ENCODE results near the gene PRKD1. TPM values are rescaled to one million over a fixed set of nuclear protein-coding genes. Genes with fewer than 3 reads are reported as not detected.
"Not testable (repeated sequence)": the region's sequence is repeated elsewhere in the genome, so short reads cannot be mapped to it uniquely, and the experiment has no call there.

Gene PRKD1
- total RNA-seq, 2 experiments from 2014 or later, result not detected

DNA sequence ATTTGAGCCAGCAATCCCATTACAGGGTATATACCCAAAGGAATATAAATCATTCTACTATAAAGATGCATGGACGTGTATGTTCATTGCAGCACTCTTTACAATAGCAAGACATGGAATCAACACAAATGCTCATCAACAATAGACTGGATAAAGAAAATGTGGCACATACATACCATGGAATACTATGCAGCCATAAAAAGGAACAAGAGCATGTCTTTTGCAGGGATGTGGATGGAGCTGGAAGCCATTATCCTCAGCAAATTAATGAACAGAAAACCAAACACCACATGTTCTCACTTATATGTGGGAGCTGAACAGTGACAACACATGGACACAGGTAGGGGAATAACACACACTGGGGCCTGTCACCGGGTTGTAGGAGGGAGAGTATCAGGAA lies 238.1 kb downstream of the PRKD1 start:
- not testable (repeated sequence) for H3K4me3 Mint-ChIP-seq

DNA sequence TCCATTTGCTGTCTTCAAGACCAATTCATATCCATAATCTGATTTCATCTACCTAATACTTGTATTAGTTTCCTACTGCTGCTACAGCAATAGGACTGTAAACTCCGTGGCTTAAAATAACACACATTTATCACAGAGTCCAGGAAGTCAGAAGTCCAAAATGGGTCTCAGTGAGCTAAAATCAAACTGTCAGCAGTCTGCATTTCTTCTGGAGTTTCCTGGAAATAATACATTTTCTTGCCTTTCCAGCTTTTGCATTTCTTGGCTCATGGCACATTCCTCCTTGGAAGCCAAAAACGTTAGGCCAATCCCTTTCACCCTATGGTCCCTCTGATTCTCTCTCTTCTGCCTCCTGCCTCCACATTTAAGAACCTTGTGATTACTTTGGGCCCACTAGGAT lies 239.8 kb downstream of the PRKD1 start:
- Mint-ChIP-seq H3K4me1 (ENCODE audit: low read depth) (no peaks in the 10 kb centered on the region), H3K27me3 (no peaks in the 10 kb centered on the region), H3K4me3 (no peak overlapping the region), H3K27ac (no peak overlapping the region), H3K36me3 (no peaks in the 10 kb centered on the region), H3K9me3 (peaks cover 26% of the 10 kb centered on the region)
- ChIA-PET CTCF (no interaction called here), POLR2A (no interaction called here)
- intact Hi-C loops (cut with micrococcal nuclease), result no loop called here
- no peak for DNase-seq

More for the DNA sequence above, 238.1 kb downstream of the PRKD1 start:
- peaks cover 24% of the 10 kb centered on the region for H3K9me3 Mint-ChIP-seq
- DNase-seq; H3K27me3 Mint-ChIP-seq; CTCF ChIA-PET; POLR2A ChIA-PET; intact Hi-C loops (cut with micrococcal nuclease); H3K36me3 Mint-ChIP-seq; H3K4me1 Mint-ChIP-seq (ENCODE audit: low read depth); H3K27ac Mint-ChIP-seq: not testable (repeated sequence)

DNA sequence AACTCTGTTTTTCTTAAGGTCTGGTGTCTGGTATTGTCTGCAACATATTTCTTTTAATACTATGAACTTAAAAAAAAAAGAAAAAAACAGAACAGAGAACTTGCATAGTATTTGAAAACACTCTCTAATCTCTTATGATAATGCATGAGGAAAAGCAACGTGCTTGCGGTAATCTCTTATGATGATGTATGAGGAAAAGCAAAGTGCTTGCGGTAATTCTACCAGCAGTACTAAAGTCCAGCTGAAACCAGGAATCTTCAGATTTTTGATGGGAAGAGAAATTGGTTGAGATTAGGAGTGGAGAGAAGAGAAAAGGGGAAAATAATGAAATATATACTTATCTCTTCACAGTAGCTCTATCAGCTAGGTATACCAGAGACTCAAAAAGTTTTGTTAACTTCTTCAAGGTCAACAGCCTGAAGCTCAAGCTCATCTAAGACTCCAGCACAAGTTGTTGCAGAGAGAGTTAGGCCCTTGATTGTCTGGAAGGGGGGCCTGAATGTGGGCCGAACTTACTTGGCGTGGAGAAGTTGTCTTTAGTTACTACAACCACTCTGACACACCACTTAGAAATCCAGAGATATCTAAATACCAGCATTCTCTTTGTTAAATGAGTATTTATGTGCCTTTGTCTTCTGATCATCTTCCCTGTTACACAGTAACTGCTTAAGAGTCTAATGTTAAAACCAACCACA lies 240.4 kb downstream of the PRKD1 start:
- no peaks in the 10 kb centered on the region for H3K36me3 Mint-ChIP-seq
- intact Hi-C loops (cut with micrococcal nuclease), result no loop called here
- no peak for DNase-seq
- ChIA-PET CTCF (no interaction called here), POLR2A (no interaction called here)
- no peak overlapping the region for H3K4me3 Mint-ChIP-seq
- H3K27ac Mint-ChIP-seq, result no peak overlapping the region
- no peaks in the 10 kb centered on the region for H3K27me3 Mint-ChIP-seq
- no peaks in the 10 kb centered on the region for H3K4me1 Mint-ChIP-seq (ENCODE audit: low read depth)
- peaks cover 29% of the 10 kb centered on the region for H3K9me3 Mint-ChIP-seq

DNA sequence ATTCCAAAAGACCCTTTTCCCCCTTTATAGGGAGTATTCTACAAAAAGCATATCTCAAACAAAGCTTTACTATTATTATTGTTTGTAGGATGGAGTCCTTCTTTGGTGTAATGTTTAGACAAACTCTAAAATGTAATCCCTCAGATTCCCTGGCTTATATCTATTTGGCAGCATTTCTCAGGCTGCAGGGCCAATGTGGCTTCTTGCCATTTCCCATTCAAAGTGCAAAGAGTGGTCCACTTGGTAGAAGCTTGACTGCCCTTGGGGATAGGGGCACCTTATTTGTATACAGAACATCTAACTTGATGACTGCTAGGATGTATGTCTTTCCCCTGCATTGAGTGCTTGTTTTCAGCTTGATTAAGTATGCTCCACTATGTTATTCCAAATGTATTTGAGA lies 242.7 kb downstream of the PRKD1 start:
- Mint-ChIP-seq H3K4me1 (ENCODE audit: low read depth) (no peaks in the 10 kb centered on the region), H3K9me3 (peaks cover 21% of the 10 kb centered on the region), H3K4me3 (no peak overlapping the region), H3K27ac (no peak overlapping the region), H3K27me3 (no peaks in the 10 kb centered on the region), H3K36me3 (no peaks in the 10 kb centered on the region)
- DNase-seq, result no peak
- ChIA-PET CTCF (interaction anchor here (0.6 kb wide), 1 partner anchor 67 kb away, joined by 3 read pairs; no protein-coding TSS in a partner anchor), POLR2A (no interaction called here)
- intact Hi-C loops (cut with micrococcal nuclease), result no loop called here

DNA sequence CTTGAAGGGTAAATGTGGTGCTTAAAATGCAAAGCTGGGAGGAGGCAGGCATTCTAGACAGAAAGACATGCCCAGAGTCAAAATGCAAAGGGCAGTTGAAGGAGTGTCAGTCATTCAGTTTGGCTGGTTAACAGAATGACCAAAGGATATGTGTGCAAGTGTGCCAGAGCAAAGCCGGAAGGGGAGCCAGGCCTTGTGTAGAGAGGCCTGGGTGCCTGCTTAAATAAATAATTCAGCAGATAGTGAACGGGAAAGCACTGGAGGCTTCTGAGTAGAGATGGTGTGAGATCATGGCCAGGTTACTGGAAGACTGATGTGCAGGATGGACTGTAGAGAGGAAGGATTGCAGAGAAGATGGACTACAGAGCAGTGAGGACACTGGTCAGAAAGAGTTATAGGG lies 244.9 kb downstream of the PRKD1 start:
- no peak overlapping the region for H3K27ac Mint-ChIP-seq
- DNase-seq, result no peak
- no peak overlapping the region for H3K4me3 Mint-ChIP-seq
- H3K4me1 Mint-ChIP-seq (ENCODE audit: low read depth), result no peaks in the 10 kb centered on the region
- ChIA-PET POLR2A (no interaction called here), CTCF (no interaction called here)
- no peaks in the 10 kb centered on the region for H3K27me3 Mint-ChIP-seq
- H3K9me3 Mint-ChIP-seq, result peaks cover 11% of the 10 kb centered on the region
- H3K36me3 Mint-ChIP-seq, result no peaks in the 10 kb centered on the region
- intact Hi-C loops (cut with micrococcal nuclease), result no loop called here

DNA sequence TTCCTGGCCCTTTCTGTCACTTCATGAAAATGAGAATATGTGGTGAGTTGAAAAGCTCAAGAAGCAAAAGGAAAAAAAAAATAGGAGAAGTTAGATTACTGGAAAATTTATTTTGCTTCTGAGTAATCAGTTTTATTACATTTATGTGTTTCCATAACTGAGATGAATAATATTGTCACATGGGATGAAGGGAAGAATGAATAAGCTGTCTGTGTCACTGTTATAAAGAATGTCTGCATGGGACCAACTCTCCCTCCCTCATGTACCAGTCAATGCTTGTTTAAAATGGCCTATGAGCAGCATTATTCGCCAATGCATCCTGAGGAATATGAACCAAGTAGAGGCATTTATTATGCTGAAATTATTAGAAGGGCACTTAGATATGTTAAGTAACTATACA lies 246.3 kb downstream of the PRKD1 start:
- Mint-ChIP-seq H3K36me3 (no peaks in the 10 kb centered on the region), H3K4me1 (ENCODE audit: low read depth) (no peaks in the 10 kb centered on the region), H3K27me3 (no peaks in the 10 kb centered on the region), H3K27ac (no peak overlapping the region), H3K9me3 (peaks cover 4% of the 10 kb centered on the region), H3K4me3 (no peak overlapping the region)
- POLR2A ChIA-PET, result no interaction called here
- intact Hi-C loops (cut with micrococcal nuclease), result no loop called here
- CTCF ChIA-PET, result no interaction called here
- no peak for DNase-seq

DNA sequence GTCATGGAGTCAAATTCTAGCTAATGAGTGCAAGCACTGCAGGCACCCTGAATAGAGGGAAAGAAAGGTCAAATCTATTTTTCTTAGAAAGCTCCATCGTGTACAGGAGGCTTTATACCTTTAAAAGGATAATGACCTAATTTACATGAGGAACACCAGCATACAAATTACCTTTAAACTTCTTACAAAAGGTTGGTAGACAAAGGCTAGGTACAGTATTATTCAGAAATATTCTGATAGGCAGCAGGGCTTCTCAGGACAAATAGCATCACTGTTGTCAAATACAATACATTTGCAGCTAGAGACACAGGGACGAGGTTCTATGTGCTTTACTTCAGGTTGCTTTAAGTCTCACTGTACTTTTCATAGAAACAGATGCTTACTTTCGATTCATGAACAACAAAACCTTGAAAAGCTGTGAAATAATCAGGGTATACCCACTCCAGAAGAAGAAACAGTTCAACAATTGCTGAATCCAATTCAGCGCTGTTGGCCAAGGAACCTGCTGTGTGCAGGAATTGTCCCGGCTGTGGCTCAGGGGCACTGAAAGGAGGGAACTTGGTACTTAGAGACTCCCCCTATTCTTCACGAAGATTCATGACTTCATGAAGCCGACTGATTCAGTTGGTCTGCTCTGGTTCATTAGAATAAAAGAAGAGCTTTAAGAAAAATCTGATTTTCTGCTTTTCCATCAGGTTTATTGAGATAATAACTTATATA lies 252.9 kb downstream of the PRKD1 start:
- DNase-seq, result no peak
- no peak overlapping the region for H3K4me3 Mint-ChIP-seq
- ChIA-PET CTCF (no interaction called here), POLR2A (no interaction called here)
- H3K9me3 Mint-ChIP-seq, result peaks cover 7% of the 10 kb centered on the region
- H3K27ac Mint-ChIP-seq, result no peak overlapping the region
- H3K4me1 Mint-ChIP-seq (ENCODE audit: low read depth), result no peaks in the 10 kb centered on the region
- intact Hi-C loops (cut with micrococcal nuclease), result no loop called here
- H3K27me3 Mint-ChIP-seq, result no peaks in the 10 kb centered on the region
- H3K36me3 Mint-ChIP-seq, result no peaks in the 10 kb centered on the region

DNA sequence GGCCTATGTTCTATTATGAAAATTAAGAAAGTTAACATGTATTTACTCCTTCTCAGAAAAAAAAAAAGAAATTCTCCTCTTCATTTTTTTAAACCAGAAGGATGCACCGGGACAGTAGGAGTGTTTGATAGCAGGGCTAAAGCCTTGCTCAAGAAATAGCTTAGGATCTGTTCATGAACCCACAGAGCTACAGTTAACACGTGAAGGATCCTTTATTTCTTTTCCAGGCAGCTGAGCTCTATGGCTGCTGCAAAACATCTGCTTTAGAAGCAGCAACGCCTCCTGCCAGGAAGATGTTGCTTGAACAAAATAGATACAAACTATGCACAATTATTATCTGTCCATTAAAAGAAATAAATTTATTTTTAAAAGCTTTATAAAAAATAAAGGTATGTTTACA lies 254.8 kb downstream of the PRKD1 start:
- Mint-ChIP-seq H3K9me3 (peaks cover 9% of the 10 kb centered on the region), H3K4me1 (ENCODE audit: low read depth) (no peaks in the 10 kb centered on the region), H3K36me3 (no peaks in the 10 kb centered on the region), H3K27ac (no peak overlapping the region), H3K4me3 (no peak overlapping the region), H3K27me3 (no peaks in the 10 kb centered on the region)
- POLR2A ChIA-PET, result no interaction called here
- no peak for DNase-seq
- intact Hi-C loops (cut with micrococcal nuclease), result no loop called here
- CTCF ChIA-PET, result no interaction called here

DNA sequence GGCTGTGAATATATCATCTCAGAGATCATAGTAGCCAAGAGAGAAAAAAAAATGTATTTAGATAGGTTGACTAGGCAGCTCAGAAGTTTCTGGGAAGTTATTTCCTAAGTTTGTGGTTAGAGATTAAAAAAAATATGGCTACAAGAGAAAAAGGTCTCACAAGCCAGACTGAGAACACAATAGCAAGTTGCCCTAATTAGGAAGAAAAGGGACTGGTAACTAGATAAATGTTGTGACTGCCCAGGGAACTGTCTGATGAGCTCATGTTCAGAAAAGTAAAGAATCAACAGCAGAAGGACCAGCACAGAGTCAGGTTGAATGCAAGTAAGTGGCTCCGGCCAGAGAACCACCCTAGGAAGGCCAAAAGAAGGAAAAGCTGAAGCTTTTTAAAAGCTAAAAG lies 256.6 kb downstream of the PRKD1 start:
- CTCF ChIA-PET, result no interaction called here
- Mint-ChIP-seq H3K36me3 (no peaks in the 10 kb centered on the region), H3K27ac (no peak overlapping the region), H3K4me3 (no peak overlapping the region), H3K27me3 (no peaks in the 10 kb centered on the region), H3K4me1 (ENCODE audit: low read depth) (no peaks in the 10 kb centered on the region), H3K9me3 (peaks cover 9% of the 10 kb centered on the region)
- intact Hi-C loops (cut with micrococcal nuclease), result no loop called here
- DNase-seq, result no peak
- POLR2A ChIA-PET, result no interaction called here

DNA sequence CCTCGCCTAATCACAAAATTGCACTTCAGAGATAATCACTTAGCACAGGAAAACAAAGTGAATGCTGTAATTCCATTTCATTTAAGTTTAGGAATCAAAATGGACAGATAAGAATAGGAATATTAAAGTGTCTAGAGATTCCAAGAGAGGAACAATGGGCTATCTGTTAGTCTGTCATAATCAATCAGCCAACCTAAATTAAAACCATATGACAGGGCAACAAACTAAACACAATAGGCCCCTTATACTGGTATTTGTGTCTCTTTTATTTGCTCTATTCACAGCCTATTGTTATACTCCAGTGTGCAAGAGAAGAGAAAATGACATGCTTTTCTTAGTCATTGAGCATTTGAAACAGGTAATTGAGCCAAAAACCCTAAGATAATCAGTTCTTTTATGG lies 259.4 kb downstream of the PRKD1 start:
- CTCF ChIA-PET, result interaction anchor here (0.6 kb wide), 1 partner anchor 176 kb away, joined by 3 read pairs; no protein-coding TSS in a partner anchor
- H3K4me3 Mint-ChIP-seq, result no peak overlapping the region
- intact Hi-C loops (cut with micrococcal nuclease), result no loop called here
- DNase-seq, result no peak
- no peaks in the 10 kb centered on the region for H3K4me1 Mint-ChIP-seq (ENCODE audit: low read depth)
- POLR2A ChIA-PET, result no interaction called here
- H3K27ac Mint-ChIP-seq, result no peak overlapping the region
- peaks cover 9% of the 10 kb centered on the region for H3K9me3 Mint-ChIP-seq
- H3K27me3 Mint-ChIP-seq, result no peaks in the 10 kb centered on the region
- H3K36me3 Mint-ChIP-seq, result no peaks in the 10 kb centered on the region

DNA sequence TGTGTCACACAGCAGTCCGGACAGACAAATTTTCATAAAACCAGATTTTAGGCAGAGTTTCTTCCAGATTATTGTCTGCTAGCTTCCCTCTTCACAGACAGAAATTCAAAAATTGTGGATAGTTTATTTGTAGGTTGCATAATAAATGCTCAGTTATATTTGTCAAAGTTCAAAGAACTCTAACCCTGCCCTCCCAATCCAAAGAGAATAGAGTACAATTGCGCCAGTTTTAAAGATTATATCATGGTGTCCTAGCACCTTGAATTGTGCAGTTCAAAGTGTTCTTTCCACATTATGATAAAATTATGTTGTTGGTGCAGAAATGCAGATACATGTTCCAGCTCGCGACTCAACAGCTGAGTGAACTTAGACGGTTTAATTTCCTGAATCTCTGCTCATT lies 263.1 kb downstream of the PRKD1 start:
- Mint-ChIP-seq H3K27me3 (no peaks in the 10 kb centered on the region), H3K27ac (no peak overlapping the region), H3K4me1 (ENCODE audit: low read depth) (no peaks in the 10 kb centered on the region), H3K4me3 (no peak overlapping the region), H3K36me3 (no peaks in the 10 kb centered on the region), H3K9me3 (peaks cover 7% of the 10 kb centered on the region)
- intact Hi-C loops (cut with micrococcal nuclease), result no loop called here
- ChIA-PET POLR2A (no interaction called here), CTCF (no interaction called here)
- no peak for DNase-seq

DNA sequence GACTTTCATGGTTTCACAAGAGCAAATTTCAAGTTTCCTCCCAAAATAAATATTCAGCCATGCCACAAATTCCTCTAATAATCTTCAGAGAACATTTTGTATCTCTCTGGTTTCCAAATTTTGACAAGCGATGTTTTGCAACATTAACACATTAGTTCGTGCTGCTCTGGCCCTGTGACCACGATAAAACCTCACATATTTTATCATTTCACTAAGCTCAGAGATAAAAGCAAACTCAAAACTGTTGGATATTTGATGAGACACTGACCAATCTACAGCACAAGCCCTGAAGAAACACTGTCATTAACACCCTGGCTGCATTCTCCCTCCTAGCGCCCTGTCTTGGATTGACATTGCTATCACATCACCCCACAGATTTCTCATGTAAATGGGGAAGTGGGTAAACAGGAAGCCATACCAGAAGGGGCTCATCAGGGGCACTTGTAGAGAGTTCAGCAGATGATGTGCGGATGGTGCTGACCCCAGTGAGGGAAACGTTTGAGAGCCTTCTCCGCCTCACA lies 264.3 kb downstream of the PRKD1 start:
- intact Hi-C loops (cut with micrococcal nuclease), result no loop called here
- Mint-ChIP-seq H3K9me3 (peaks cover 5% of the 10 kb centered on the region), H3K4me1 (ENCODE audit: low read depth) (no peaks in the 10 kb centered on the region), H3K27me3 (no peaks in the 10 kb centered on the region), H3K4me3 (no peak overlapping the region), H3K36me3 (no peaks in the 10 kb centered on the region), H3K27ac (no peak overlapping the region)
- CTCF ChIA-PET, result no interaction called here
- POLR2A ChIA-PET, result no interaction called here
- no peak for DNase-seq

DNA sequence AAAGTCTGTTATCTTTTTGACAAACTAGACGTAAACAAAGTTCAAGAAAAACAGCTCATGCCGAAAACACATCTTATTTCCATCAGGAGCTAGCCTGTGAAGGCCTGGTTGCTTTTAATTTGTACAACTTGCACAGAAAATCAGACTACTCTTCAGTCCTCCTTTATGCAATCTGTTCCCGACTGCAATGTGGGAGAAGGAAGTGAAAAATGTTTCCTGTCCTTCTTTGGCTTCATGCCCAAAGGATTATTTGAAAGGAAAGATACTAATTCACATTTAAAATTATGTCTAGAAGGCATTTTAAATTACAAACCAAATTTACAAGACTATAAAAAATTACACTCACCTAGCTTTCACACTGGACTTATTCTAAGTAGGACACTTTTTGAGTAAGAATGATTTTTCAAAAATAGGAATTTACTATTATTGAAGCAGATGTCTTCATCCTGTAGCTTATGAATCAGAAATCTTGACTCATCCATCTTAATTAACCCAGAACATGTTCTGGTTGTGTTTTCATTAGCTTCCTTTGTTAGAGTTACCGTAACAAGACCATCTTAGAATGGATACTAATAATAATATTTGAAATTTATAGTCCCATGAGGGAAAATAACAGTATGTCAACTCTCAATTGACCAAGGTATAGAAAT lies 272.6 kb downstream of the PRKD1 start:
- Mint-ChIP-seq H3K9me3 (peaks cover 11% of the 10 kb centered on the region), H3K4me3 (no peak overlapping the region), H3K27me3 (no peaks in the 10 kb centered on the region), H3K27ac (no peak overlapping the region), H3K36me3 (no peaks in the 10 kb centered on the region), H3K4me1 (ENCODE audit: low read depth) (no peaks in the 10 kb centered on the region)
- intact Hi-C loops (cut with micrococcal nuclease), result no loop called here
- DNase-seq, result no peak
- ChIA-PET CTCF (no interaction called here), POLR2A (no interaction called here)

All from activated CD4-positive, alpha-beta memory T cell treated with anti-CD3 and anti-CD28 coated beads for 36 hours (primary cell).